ENCODE measurements around the gene TGFB1. TPM values are rescaled to one million over a fixed set of nuclear protein-coding genes. Genes with fewer than 3 reads are reported as not detected.

Gene TGFB1
- total RNA-seq, 1 experiment from 2014 or later: 54.6 TPM

DNA sequence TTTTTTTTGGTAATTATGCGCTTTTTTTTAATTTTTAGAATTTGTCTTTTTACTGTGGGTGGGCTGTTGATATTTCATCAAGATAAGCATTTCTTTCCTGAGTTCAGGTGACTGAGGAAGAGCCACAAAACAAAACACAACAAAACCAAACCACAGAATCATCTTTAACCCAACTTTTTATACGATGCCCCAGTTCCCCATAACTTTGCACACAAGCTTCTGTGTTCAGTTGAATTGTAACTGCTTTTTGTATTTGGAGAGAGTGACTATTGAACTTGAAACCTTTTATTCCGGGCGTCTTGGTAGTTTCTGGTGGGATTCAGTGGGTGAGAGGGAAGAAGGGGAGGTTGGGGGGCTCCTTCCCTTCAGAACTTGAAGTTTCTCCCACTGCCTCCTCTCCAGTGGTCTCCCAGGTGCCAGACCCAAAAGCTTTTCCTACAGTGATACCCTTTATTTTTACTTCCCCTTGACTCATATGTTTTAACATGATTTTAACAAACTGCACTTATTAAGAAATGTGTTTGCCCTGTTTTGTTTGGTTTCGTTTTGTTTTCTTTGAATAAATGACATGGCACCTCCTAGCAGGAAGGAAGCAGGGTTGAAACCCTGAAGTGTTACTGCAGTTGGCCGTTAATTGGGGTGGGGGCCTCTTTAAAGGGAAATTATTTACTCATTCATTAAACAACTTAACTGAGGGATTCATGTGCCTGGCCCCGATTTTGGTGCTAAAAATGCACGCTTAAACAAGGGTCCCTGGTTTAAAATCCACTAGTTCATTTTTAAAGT, 46.4 kb downstream of the TGFB1 start:
- DNase-seq (ENCODE audit: low read depth, low spot score): no peak
- no peak overlapping the region for H3K4me3 ChIP-seq (replicated peaks in 1 of 2; ENCODE audit: low read depth in 1 of 2, low read length in 2 of 2)
- no peak for ATAC-seq
- peaks cover 4% of the 10 kb centered on the region; the same call in 1 of the 2 replicates for H4K20me1 ChIP-seq (ENCODE audit: insufficient read depth)
- no peaks in the 10 kb centered on the region for H3K27me3 ChIP-seq (ENCODE audit: insufficient read depth, low read length)
- peaks cover 28 to 56% of the 10 kb centered on the region in 2 experiments for H3K36me3 ChIP-seq (ENCODE audit: control insufficient read depth in 1 of 2, insufficient read depth in 2 of 2, low read length in 2 of 2)
- RAD21 ChIA-PET (ENCODE audit: low non-redundant PET in 1 of 2, low total read pairs in 2 of 2, uncharacterized antibody in 2 of 2, unreplicated experiment in 2 of 2): interaction anchor here in 1 of 2 experiments (0.6 kb wide), 1 partner anchor 149 kb away, joined by 6 read pairs; no protein-coding TSS in a partner anchor
- BruUV-seq (replicated peaks): TSS peak; percentile 20
- no peak overlapping the region for H2AFZ ChIP-seq (ENCODE audit: low read depth, low read length, poor library complexity, severe bottlenecking)
- peak overlapping the region; percentile 44; the same call in 1 of the 2 replicates for H3K27ac ChIP-seq (ENCODE audit: low read depth, low read length)
- no peaks in the 10 kb centered on the region for H3K9me2 ChIP-seq (ENCODE audit: insufficient read depth)
- TF ChIP-seq EZH2phosphoT487 (IDR thresholded peaks at IDR 0.05; ENCODE audit: borderline replicate concordance): no peak
- TF ChIP-seq CEBPB (IDR thresholded peaks at IDR 0.05; ENCODE audit: low read depth): no peak
- TF ChIP-seq ZFX (IDR thresholded peaks at IDR 0.05): no peak
- TF ChIP-seq SRF (IDR thresholded peaks at IDR 0.05; ENCODE audit: low read depth): no peak
- no peak for TF ChIP-seq RAD21 (IDR thresholded peaks at IDR 0.05; ENCODE audit: low read depth)
- no peak; the same call in 1 of the 2 replicates for TF ChIP-seq POLR2AphosphoS5 (IDR thresholded peaks at IDR 0.05; ENCODE audit: low read depth, low read length)
- TF ChIP-seq, protein P1, sequence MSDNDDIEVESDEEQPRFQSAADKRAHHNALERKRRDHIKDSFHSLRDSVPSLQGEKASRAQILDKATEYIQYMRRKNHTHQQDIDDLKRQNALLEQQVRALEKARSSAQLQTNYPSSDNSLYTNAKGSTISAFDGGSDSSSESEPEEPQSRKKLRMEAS (IDR thresholded peaks at IDR 0.05): no peak
- no peak for TF ChIP-seq FOSL1 (IDR thresholded peaks at IDR 0.05; ENCODE audit: low read depth)
- TF ChIP-seq SP1 (IDR thresholded peaks at IDR 0.05; ENCODE audit: low read depth): no peak
- TF ChIP-seq CBX3 (IDR thresholded peaks at IDR 0.05; ENCODE audit: low read depth): no peak
- TF ChIP-seq, protein P2, sequence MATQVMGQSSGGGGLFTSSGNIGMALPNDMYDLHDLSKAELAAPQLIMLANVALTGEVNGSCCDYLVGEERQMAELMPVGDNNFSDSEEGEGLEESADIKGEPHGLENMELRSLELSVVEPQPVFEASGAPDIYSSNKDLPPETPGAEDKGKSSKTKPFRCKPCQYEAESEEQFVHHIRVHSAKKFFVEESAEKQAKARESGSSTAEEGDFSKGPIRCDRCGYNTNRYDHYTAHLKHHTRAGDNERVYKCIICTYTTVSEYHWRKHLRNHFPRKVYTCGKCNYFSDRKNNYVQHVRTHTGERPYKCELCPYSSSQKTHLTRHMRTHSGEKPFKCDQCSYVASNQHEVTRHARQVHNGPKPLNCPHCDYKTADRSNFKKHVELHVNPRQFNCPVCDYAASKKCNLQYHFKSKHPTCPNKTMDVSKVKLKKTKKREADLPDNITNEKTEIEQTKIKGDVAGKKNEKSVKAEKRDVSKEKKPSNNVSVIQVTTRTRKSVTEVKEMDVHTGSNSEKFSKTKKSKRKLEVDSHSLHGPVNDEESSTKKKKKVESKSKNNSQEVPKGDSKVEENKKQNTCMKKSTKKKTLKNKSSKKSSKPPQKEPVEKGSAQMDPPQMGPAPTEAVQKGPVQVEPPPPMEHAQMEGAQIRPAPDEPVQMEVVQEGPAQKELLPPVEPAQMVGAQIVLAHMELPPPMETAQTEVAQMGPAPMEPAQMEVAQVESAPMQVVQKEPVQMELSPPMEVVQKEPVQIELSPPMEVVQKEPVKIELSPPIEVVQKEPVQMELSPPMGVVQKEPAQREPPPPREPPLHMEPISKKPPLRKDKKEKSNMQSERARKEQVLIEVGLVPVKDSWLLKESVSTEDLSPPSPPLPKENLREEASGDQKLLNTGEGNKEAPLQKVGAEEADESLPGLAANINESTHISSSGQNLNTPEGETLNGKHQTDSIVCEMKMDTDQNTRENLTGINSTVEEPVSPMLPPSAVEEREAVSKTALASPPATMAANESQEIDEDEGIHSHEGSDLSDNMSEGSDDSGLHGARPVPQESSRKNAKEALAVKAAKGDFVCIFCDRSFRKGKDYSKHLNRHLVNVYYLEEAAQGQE (IDR thresholded peaks at IDR 0.05; ENCODE audit: low read depth): no peak
- TF ChIP-seq TCF7L2 (IDR thresholded peaks at IDR 0.05; ENCODE audit: borderline replicate concordance, extremely low read depth, insufficient read depth, insufficient read length): no peak
- no peak for TF ChIP-seq POLR2A (IDR thresholded peaks at IDR 0.05; ENCODE audit: borderline replicate concordance, extremely low read depth, insufficient read depth, insufficient read length)
- TF ChIP-seq EGR1 (IDR thresholded peaks at IDR 0.05; ENCODE audit: low read depth): no peak
- TF ChIP-seq ZNF274 (IDR thresholded peaks at IDR 0.05; ENCODE audit: low read depth, low read length): no peak
- TF ChIP-seq, protein P3, sequence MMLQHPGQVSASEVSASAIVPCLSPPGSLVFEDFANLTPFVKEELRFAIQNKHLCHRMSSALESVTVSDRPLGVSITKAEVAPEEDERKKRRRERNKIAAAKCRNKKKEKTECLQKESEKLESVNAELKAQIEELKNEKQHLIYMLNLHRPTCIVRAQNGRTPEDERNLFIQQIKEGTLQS (IDR thresholded peaks at IDR 0.05): no peak
- TF ChIP-seq SIN3A (IDR thresholded peaks at IDR 0.05; ENCODE audit: low read depth): no peak
- no peak for TF ChIP-seq YY1 (IDR thresholded peaks at IDR 0.05; ENCODE audit: extremely low read depth, insufficient replicate concordance, low read depth, low read length)
- CTCF ChIA-PET: interaction anchor here (0.9 to 2.2 kb wide), 6 partner anchors 15 to 332 kb away, joined by 3 to 22 read pairs (median 5); partner anchors contain the start of gene B9D2
- no peak overlapping the region for H3K4me2 ChIP-seq (ENCODE audit: low read length)
- peaks cover 12 to 25% of the 10 kb centered on the region in 2 experiments for H3K4me1 ChIP-seq (ENCODE audit: control insufficient read depth in 1 of 2, insufficient read depth in 2 of 2, low read length in 2 of 2)
- H3K9ac ChIP-seq (ENCODE audit: low read length): no peak overlapping the region
- intact Hi-C loops (cut with micrococcal nuclease): no loop called here
- POLR2A ChIA-PET: no interaction called here
- peaks cover 18% of the 10 kb centered on the region for H3K79me2 ChIP-seq (ENCODE audit: insufficient read depth, low read length)
- H3K9me3 ChIP-seq (ENCODE audit: control insufficient read depth in 1 of 2, insufficient read depth in 1 of 2, low read depth in 1 of 2, low read length in 2 of 2): no peaks in the 10 kb centered on the region
